A549 treated with RU486 at 1 μM for 4 hours (cell line): Measurements from ENCODE around the gene ZNF717. TPM values are rescaled to one million over a fixed set of nuclear protein-coding genes. Genes with fewer than 3 reads are reported as not detected.

Source experiments
- total RNA-seq: library from RNA; stranded (reverse); fragments of 200-300 nt; extraction: Qiagen RNA extraction; gene quantifications from 5 replicates; pipeline ENCODE4 v1.2.3, GENCODE V29; 2022; ENCODE audit warnings: low read depth

Gene ZNF717
- total RNA-seq: 2.0 to 3.0 TPM (median 2.6 TPM) in 5 replicates

GRCh38 chr3:75785081-75785755, at the start of gene ZNF717:
ZNF717 (minus strand) TSS chr3:75785549; CDS start chr3:75783362, 2,187 bp downstream.

Other genes starting within 250 kb of the ZNF717 start
- 0.05 TPM in 1 of 5 replicates, not detected in the others for gene FRG2C, start 121.2 kb downstream of the ZNF717 start, total RNA-seq